ENCODE data around the gene FSTL3.
"Not testable (repeated sequence)": the region's sequence is repeated elsewhere in the genome, so short reads cannot be mapped to it uniquely, and the experiment has no call there.

Gene FSTL3

GRCh38 chr19:676339-677105, at the start of gene FSTL3:
FSTL3 (plus strand) TSS chr19:676392; CDS start chr19:676424, 32 bp downstream.
- in situ Hi-C loops (cut with MboI; ENCODE audit: low sequenced_read_pairs) = no loop called here

GRCh38 chr19:626566-626965, 49.6 kb upstream of the FSTL3 start:
- in situ Hi-C loops (cut with MboI; ENCODE audit: low sequenced_read_pairs) = not testable (repeated sequence)

- in situ Hi-C loops (cut with MboI; ENCODE audit: low sequenced_read_pairs) = no loop called here
These were observed 48.0 kb upstream of the FSTL3 start for GRCh38 chr19:628168-628567.

- in situ Hi-C loops (cut with MboI; ENCODE audit: low sequenced_read_pairs) = not testable (repeated sequence)
These were observed 46.7 kb upstream of the FSTL3 start for GRCh38 chr19:629515-629914.

GRCh38 chr19:629961-630714, 46.1 kb upstream of the FSTL3 start:
- in situ Hi-C loops (cut with MboI; ENCODE audit: low sequenced_read_pairs) = no loop called here

GRCh38 chr19:632579-633067, 43.6 kb upstream of the FSTL3 start:
- in situ Hi-C loops (cut with MboI; ENCODE audit: low sequenced_read_pairs) = no loop called here

GRCh38 chr19:633068-633785, 43.0 kb upstream of the FSTL3 start, which contains the start of gene POLRMT:
POLRMT (minus strand) TSS chr19:633537; CDS start chr19:633512, 25 bp downstream.
- in situ Hi-C loops (cut with MboI; ENCODE audit: low sequenced_read_pairs) = no loop called here

- in situ Hi-C loops (cut with MboI; ENCODE audit: low sequenced_read_pairs) = no loop called here
These were observed 42.2 kb upstream of the FSTL3 start for GRCh38 chr19:633786-634639.

- in situ Hi-C loops (cut with MboI; ENCODE audit: low sequenced_read_pairs) = no loop called here
These were observed 41.1 kb upstream of the FSTL3 start for GRCh38 chr19:634975-635652.

- in situ Hi-C loops (cut with MboI; ENCODE audit: low sequenced_read_pairs) = no loop called here
These were observed 37.3 kb upstream of the FSTL3 start for GRCh38 chr19:638906-639252.

- in situ Hi-C loops (cut with MboI; ENCODE audit: low sequenced_read_pairs) = no loop called here
These were observed 36.7 kb upstream of the FSTL3 start, which contains the start of gene FGF22 for GRCh38 chr19:639253-640160. FGF22 (plus strand) TSS chr19:639879; CDS start chr19:639926, 47 bp downstream.

GRCh38 chr19:640161-640558, 36.0 kb upstream of the FSTL3 start:
- in situ Hi-C loops (cut with MboI; ENCODE audit: low sequenced_read_pairs) = no loop called here

- in situ Hi-C loops (cut with MboI; ENCODE audit: low sequenced_read_pairs) = no loop called here
These were observed 35.5 kb upstream of the FSTL3 start for GRCh38 chr19:640606-641189.

- in situ Hi-C loops (cut with MboI; ENCODE audit: low sequenced_read_pairs) = no loop called here
These were observed 34.5 kb upstream of the FSTL3 start for GRCh38 chr19:641702-642101.

- in situ Hi-C loops (cut with MboI; ENCODE audit: low sequenced_read_pairs) = no loop called here
These were observed 33.1 kb upstream of the FSTL3 start for GRCh38 chr19:642767-643727.

- in situ Hi-C loops (cut with MboI; ENCODE audit: low sequenced_read_pairs) = no loop called here
These were observed 32.5 kb upstream of the FSTL3 start for GRCh38 chr19:643736-644135.

GRCh38 chr19:644363-644762, 31.8 kb upstream of the FSTL3 start:
- in situ Hi-C loops (cut with MboI; ENCODE audit: low sequenced_read_pairs) = no loop called here

Data from HL-60/S4 treated with phorbol 12-myristate 13-acetate at 8.2 ng/mL for 4 days and 3 days (cell line).